ENCODE results near the gene DPM1. TPM values are rescaled to one million over a fixed set of nuclear protein-coding genes. Genes with fewer than 3 reads are reported as not detected.

DPM1 gene
- total RNA-seq, 1 donor from 2014 or later, result 32.7 TPM

GRCh38 chr20:50993876-50994275 is 35.5 kb upstream of the DPM1 start:
- no peak for DNase-seq (ENCODE audit: extremely low spot score, unreplicated experiment)
- Mint-ChIP-seq H3K4me1 (ENCODE audit: unreplicated experiment) (peaks cover 9% of the 10 kb centered on the region), H3K36me3 (ENCODE audit: unreplicated experiment) (no peaks in the 10 kb centered on the region), H3K9me3 (ENCODE audit: unreplicated experiment) (no peaks in the 10 kb centered on the region), H3K4me3 (ENCODE audit: unreplicated experiment) (no peak overlapping the region), H3K27me3 (ENCODE audit: unreplicated experiment) (peaks cover 12% of the 10 kb centered on the region), H3K27ac (ENCODE audit: unreplicated experiment) (no peak overlapping the region)
- TF ChIP-seq, protein P1, sequence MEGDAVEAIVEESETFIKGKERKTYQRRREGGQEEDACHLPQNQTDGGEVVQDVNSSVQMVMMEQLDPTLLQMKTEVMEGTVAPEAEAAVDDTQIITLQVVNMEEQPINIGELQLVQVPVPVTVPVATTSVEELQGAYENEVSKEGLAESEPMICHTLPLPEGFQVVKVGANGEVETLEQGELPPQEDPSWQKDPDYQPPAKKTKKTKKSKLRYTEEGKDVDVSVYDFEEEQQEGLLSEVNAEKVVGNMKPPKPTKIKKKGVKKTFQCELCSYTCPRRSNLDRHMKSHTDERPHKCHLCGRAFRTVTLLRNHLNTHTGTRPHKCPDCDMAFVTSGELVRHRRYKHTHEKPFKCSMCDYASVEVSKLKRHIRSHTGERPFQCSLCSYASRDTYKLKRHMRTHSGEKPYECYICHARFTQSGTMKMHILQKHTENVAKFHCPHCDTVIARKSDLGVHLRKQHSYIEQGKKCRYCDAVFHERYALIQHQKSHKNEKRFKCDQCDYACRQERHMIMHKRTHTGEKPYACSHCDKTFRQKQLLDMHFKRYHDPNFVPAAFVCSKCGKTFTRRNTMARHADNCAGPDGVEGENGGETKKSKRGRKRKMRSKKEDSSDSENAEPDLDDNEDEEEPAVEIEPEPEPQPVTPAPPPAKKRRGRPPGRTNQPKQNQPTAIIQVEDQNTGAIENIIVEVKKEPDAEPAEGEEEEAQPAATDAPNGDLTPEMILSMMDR (IDR thresholded peaks at IDR 0.05), result no peak

DNA sequence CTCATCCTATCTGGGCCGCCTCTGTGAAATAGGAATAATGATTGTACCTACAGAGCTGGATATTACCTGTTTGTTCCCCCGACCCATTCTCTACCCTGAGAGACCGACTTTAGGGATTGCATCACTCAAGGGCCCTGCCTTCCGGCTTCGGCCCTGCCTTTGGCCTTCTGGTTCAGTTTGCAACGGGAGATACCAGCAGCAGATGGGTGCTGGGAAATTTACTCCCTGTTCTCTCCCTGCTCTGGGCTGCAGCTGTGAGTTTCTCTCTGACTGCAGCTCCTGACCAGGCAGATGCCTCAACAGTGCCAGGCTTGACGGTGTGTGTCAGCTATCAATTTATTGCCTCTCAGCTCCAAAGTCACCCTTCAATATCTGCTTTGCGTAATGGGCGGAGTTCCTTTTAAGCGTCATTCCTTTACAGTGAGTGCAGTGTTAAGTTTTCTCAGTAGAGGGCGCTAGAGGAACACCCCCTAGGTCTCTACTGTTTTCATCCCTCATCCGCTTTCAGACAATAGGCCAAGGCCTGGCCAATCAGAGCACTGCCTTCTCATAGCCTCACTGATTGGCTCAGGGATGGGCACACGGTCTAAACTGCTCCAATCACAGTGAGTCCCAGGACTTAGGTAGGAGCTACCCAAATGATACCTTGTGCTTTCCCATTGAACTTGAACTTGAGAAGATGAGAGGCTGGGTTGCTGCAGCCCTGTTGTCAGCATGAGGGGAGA is 34.6 kb upstream of the DPM1 start:
- no peak overlapping the region for H3K4me3 Mint-ChIP-seq (ENCODE audit: unreplicated experiment)
- TF ChIP-seq, protein P1 (IDR thresholded peaks at IDR 0.05), result peak; percentile 66
- H3K27ac Mint-ChIP-seq (ENCODE audit: unreplicated experiment), result no peak overlapping the region
- peaks cover 8% of the 10 kb centered on the region for H3K27me3 Mint-ChIP-seq (ENCODE audit: unreplicated experiment)
- H3K4me1 Mint-ChIP-seq (ENCODE audit: unreplicated experiment), result peaks cover 9% of the 10 kb centered on the region
- DNase-seq (ENCODE audit: extremely low spot score, unreplicated experiment), result no peak
- no peaks in the 10 kb centered on the region for H3K36me3 Mint-ChIP-seq (ENCODE audit: unreplicated experiment)
- H3K9me3 Mint-ChIP-seq (ENCODE audit: unreplicated experiment), result no peaks in the 10 kb centered on the region

- Mint-ChIP-seq H3K36me3 (ENCODE audit: unreplicated experiment) (no peaks in the 10 kb centered on the region), H3K27ac (ENCODE audit: unreplicated experiment) (no peak overlapping the region)
These were observed 34.0 kb upstream of the DPM1 start for GRCh38 chr20:50992336-50992732.

GRCh38 chr20:50991076-50991475 is 32.7 kb upstream of the DPM1 start:
- no peak for DNase-seq (ENCODE audit: extremely low spot score, unreplicated experiment)
- Mint-ChIP-seq H3K9me3 (ENCODE audit: unreplicated experiment) (no peaks in the 10 kb centered on the region), H3K4me3 (ENCODE audit: unreplicated experiment) (no peak overlapping the region), H3K27me3 (ENCODE audit: unreplicated experiment) (peaks cover 5% of the 10 kb centered on the region), H3K36me3 (ENCODE audit: unreplicated experiment) (no peaks in the 10 kb centered on the region), H3K4me1 (ENCODE audit: unreplicated experiment) (peaks cover 9% of the 10 kb centered on the region), H3K27ac (ENCODE audit: unreplicated experiment) (no peak overlapping the region)
- TF ChIP-seq, protein P1 (IDR thresholded peaks at IDR 0.05), result no peak

More at GRCh38 chr20:50992336-50992732, 34.0 kb upstream of the DPM1 start:
- no peak for DNase-seq (ENCODE audit: extremely low spot score, unreplicated experiment)
- TF ChIP-seq, protein P1 (IDR thresholded peaks at IDR 0.05), result no peak
- H3K4me3 Mint-ChIP-seq (ENCODE audit: unreplicated experiment), result no peak overlapping the region
- H3K9me3 Mint-ChIP-seq (ENCODE audit: unreplicated experiment), result no peaks in the 10 kb centered on the region
- peaks cover 9% of the 10 kb centered on the region for H3K4me1 Mint-ChIP-seq (ENCODE audit: unreplicated experiment)
- H3K27me3 Mint-ChIP-seq (ENCODE audit: unreplicated experiment), result peaks cover 7% of the 10 kb centered on the region

DNA sequence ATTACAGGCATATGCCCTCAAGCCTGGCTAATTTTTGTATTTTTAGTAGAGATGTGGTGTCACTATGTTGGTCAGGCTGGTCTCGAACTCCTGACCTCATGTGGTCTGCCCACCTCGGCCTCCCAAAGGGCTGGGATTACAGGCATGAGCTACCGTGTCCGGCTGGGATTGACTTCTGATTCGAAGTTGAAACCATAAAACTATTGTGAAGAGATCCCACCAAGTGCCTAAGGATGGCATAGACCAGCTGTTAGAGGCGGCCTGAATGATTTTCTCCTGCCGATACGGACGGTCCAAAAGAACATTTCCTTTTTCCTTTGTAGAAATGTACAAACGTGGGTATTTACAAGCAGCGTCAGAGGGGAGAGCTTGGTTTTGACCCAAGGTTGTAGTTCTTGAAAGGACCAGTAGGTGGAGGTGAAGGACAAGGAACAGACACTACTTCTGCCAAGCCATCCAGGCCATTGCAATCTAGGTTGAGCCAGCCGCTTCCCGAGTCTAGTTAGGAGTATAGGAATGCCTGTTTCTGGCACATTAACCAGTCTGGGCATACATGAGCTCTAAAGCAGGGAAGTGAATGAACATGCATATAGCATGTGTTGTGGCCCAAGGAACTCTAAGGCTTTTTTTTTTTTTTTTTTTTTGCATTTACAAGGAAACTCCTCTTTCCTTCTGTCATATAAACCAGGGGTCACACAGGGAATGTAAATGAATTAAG is 29.3 kb upstream of the DPM1 start:
- H3K27ac Mint-ChIP-seq (ENCODE audit: unreplicated experiment), result no peak overlapping the region
- H3K4me1 Mint-ChIP-seq (ENCODE audit: unreplicated experiment), result peaks cover 8% of the 10 kb centered on the region
- H3K36me3 Mint-ChIP-seq (ENCODE audit: unreplicated experiment), result no peaks in the 10 kb centered on the region
- DNase-seq (ENCODE audit: extremely low spot score, unreplicated experiment), result peak; percentile 90
- H3K9me3 Mint-ChIP-seq (ENCODE audit: unreplicated experiment), result no peaks in the 10 kb centered on the region
- peaks cover 5% of the 10 kb centered on the region for H3K27me3 Mint-ChIP-seq (ENCODE audit: unreplicated experiment)
- TF ChIP-seq, protein P1 (IDR thresholded peaks at IDR 0.05), result peak; percentile 86
- no peak overlapping the region for H3K4me3 Mint-ChIP-seq (ENCODE audit: unreplicated experiment)

Measured in osteocyte (in vitro differentiated cells).